Measurements from ENCODE around the gene IQGAP2.

The IQGAP2 gene

GRCh38 chr5:76703707-76704106, 300.6 kb downstream of the IQGAP2 start:
- no peaks in the 10 kb centered on the region for H3K9me3 ChIP-seq (ENCODE audit: control insufficient read depth, low read length)
- peaks cover 17% of the 10 kb centered on the region for H3K4me1 ChIP-seq (ENCODE audit: control insufficient read depth, insufficient read depth, low read length)
- DNase-seq (ENCODE audit: low read depth): no peak
- H3K9ac ChIP-seq (ENCODE audit: low read length): no peak overlapping the region
- no peaks in the 10 kb centered on the region for H3K36me3 ChIP-seq (ENCODE audit: control insufficient read depth, insufficient read depth, low read length, severe bottlenecking)
- no peak overlapping the region for H3K4me3 ChIP-seq (ENCODE audit: low read length)
- H3K27me3 ChIP-seq (replicated peaks; ENCODE audit: control insufficient read depth, insufficient read depth, low read length): peaks cover 14% of the 10 kb centered on the region

- no peaks in the 10 kb centered on the region for H3K36me3 ChIP-seq (ENCODE audit: control insufficient read depth, insufficient read depth, low read length, severe bottlenecking)
- H3K27me3 ChIP-seq (replicated peaks; ENCODE audit: control insufficient read depth, insufficient read depth, low read length): peaks cover 14% of the 10 kb centered on the region
- DNase-seq (ENCODE audit: low read depth): no peak
- no peak overlapping the region for H3K4me3 ChIP-seq (ENCODE audit: low read length)
- H3K9ac ChIP-seq (ENCODE audit: low read length): no peak overlapping the region
- no peaks in the 10 kb centered on the region for H3K9me3 ChIP-seq (ENCODE audit: control insufficient read depth, low read length)
- H3K4me1 ChIP-seq (ENCODE audit: control insufficient read depth, insufficient read depth, low read length): peaks cover 22% of the 10 kb centered on the region
These were observed 301.1 kb downstream of the IQGAP2 start for GRCh38 chr5:76704131-76704663.

GRCh38 chr5:76705574-76705973, 302.5 kb downstream of the IQGAP2 start:
- H3K4me3 ChIP-seq (ENCODE audit: low read length): no peak overlapping the region
- no peaks in the 10 kb centered on the region for H3K9me3 ChIP-seq (ENCODE audit: control insufficient read depth, low read length)
- peaks cover 33% of the 10 kb centered on the region for H3K4me1 ChIP-seq (ENCODE audit: control insufficient read depth, insufficient read depth, low read length)
- no peak overlapping the region for H3K9ac ChIP-seq (ENCODE audit: low read length)
- no peak for DNase-seq (ENCODE audit: low read depth)
- H3K36me3 ChIP-seq (ENCODE audit: control insufficient read depth, insufficient read depth, low read length, severe bottlenecking): no peaks in the 10 kb centered on the region
- peaks cover 14% of the 10 kb centered on the region for H3K27me3 ChIP-seq (replicated peaks; ENCODE audit: control insufficient read depth, insufficient read depth, low read length)

DNA sequence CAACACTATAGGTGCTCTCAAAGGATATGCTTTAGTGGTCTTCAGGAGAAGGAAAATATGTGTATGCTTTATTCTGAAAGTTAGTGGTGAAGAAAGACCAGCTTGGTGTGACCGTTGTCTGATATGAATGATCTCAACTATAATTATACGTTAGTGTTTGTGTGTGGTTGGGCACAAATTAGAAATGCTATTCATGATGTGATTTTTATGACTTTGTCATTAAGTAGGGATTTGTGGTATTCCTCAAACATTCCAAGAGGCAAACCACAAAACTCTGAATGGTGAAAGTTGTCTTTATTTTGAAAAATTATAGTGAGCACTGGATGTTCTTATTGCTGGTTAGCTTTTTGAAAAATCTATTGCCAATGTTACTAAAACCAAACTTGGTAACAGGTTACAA, 306.7 kb downstream of the IQGAP2 start:
- Histone ChIP-seq H3K4me1 (ENCODE audit: control insufficient read depth, insufficient read depth, low read length) (peaks cover 26% of the 10 kb centered on the region), H3K9me3 (ENCODE audit: control insufficient read depth, low read length) (no peaks in the 10 kb centered on the region), H3K9ac (ENCODE audit: low read length) (peak overlapping the region; percentile 9), H3K36me3 (ENCODE audit: control insufficient read depth, insufficient read depth, low read length, severe bottlenecking) (no peaks in the 10 kb centered on the region), H3K27me3 (replicated peaks; ENCODE audit: control insufficient read depth, insufficient read depth, low read length) (peaks cover 14% of the 10 kb centered on the region), H3K4me3 (ENCODE audit: low read length) (no peak overlapping the region)
- DNase-seq (ENCODE audit: low read depth): peak; percentile 71

GRCh38 chr5:76710991-76711390, 307.9 kb downstream of the IQGAP2 start:
- H3K4me1 ChIP-seq (ENCODE audit: control insufficient read depth, insufficient read depth, low read length): peaks cover 28% of the 10 kb centered on the region
- DNase-seq (ENCODE audit: low read depth): no peak
- H3K9ac ChIP-seq (ENCODE audit: low read length): no peak overlapping the region

DNA sequence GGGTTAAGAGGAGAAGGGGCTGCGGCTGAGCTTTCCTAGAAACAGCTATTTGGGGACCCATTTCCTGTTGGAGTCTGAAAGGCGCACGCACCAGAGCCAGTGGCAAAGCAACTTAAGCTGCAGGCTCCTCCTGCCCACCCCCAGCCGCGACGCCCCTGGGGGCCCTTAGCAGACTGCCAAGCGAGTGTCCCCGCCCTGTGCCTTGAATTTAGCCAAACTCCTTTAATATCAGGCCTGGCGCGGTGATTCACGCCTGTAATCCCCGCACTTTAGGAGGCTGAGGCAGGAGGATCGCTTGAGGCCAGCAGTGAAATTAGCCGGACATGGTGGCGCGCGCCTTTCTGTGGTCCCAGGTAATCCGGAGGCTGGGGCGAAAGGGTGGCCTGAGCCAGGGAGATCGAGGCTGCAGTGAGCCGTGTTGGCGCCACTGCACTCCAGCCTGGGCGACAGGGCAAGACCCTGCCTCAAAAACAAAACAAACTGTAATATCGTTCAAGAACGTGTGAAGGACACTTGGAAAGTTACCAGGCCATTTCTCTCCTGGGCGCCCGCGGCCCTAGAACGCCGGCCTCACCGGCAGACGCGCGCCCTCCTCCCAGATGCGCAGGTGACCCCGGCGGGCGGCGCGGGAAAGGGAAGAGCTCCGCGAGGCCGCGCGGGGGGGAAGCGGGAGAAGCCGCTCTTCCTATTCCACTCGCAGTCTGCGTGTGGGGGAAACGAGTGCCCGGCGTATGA, 311.8 kb downstream of the IQGAP2 start:
- peak overlapping the region; percentile 89 for H3K4me3 ChIP-seq (ENCODE audit: low read length)
- H3K9me3 ChIP-seq (ENCODE audit: control insufficient read depth, low read length): no peaks in the 10 kb centered on the region
- H3K36me3 ChIP-seq (ENCODE audit: control insufficient read depth, insufficient read depth, low read length, severe bottlenecking): no peaks in the 10 kb centered on the region
- DNase-seq (ENCODE audit: low read depth): no peak
- H3K4me1 ChIP-seq (ENCODE audit: control insufficient read depth, insufficient read depth, low read length): peaks cover 15% of the 10 kb centered on the region
- H3K9ac ChIP-seq (ENCODE audit: low read length): peak overlapping the region; percentile 88
- no peaks in the 10 kb centered on the region for H3K27me3 ChIP-seq (replicated peaks; ENCODE audit: control insufficient read depth, insufficient read depth, low read length)

More at GRCh38 chr5:76710991-76711390, 307.9 kb downstream of the IQGAP2 start:
- no peaks in the 10 kb centered on the region for H3K9me3 ChIP-seq (ENCODE audit: control insufficient read depth, low read length)
- H3K36me3 ChIP-seq (ENCODE audit: control insufficient read depth, insufficient read depth, low read length, severe bottlenecking): no peaks in the 10 kb centered on the region
- H3K27me3 ChIP-seq (replicated peaks; ENCODE audit: control insufficient read depth, insufficient read depth, low read length): peaks cover 14% of the 10 kb centered on the region
- H3K4me3 ChIP-seq (ENCODE audit: low read length): no peak overlapping the region

- Histone ChIP-seq H3K27me3 (replicated peaks; ENCODE audit: control insufficient read depth, insufficient read depth, low read length) (no peaks in the 10 kb centered on the region), H3K36me3 (ENCODE audit: control insufficient read depth, insufficient read depth, low read length, severe bottlenecking) (no peaks in the 10 kb centered on the region)
These were observed 312.3 kb downstream of the IQGAP2 start for GRCh38 chr5:76715486-76715735.

DNA sequence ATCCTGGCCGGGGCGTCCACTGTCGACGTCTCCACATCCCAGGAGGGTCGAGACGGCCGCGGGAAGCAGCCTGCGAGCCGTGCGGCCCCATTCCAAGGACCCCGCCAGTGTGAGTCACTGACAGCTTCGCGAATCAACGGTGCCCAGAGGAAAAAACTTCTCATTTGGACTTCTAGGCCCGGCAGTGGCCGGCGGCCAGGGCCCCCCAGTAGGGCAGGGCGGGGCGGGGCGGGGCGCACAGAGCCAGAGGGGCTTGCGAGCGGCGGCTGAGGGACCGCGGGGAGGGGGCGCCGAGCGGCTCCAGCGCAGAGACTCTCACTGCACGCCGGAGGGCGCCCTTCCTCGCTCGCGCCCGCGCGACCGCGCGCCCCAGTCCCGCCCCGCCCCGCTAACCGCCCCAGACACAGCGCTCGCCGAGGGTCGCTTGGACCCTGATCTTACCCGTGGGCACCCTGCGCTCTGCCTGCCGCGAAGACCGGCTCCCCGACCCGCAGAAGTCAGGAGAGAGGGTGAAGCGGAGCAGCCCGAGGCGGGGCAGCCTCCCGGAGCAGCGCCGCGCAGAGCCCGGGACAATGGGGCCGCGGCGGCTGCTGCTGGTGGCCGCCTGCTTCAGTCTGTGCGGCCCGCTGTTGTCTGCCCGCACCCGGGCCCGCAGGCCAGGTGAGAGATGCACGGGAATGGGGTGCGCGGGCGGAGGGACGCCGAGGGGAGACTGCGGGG, 312.8 kb downstream of the IQGAP2 start, which contains the start of gene F2R:
Gene F2R, plus strand, starts transcription at position 391 of the 720 bp plus-strand sequence. Its CDS starts 182 bp downstream, at position 573.
- Histone ChIP-seq H3K36me3 (ENCODE audit: control insufficient read depth, insufficient read depth, low read length, severe bottlenecking) (no peaks in the 10 kb centered on the region), H3K4me3 (ENCODE audit: low read length) (peak within 1 kb of the TSS; percentile 89), H3K4me1 (ENCODE audit: control insufficient read depth, insufficient read depth, low read length) (peaks cover 6% of the 10 kb centered on the region), H3K9me3 (ENCODE audit: control insufficient read depth, low read length) (no peaks in the 10 kb centered on the region), H3K27me3 (replicated peaks; ENCODE audit: control insufficient read depth, insufficient read depth, low read length) (no peaks in the 10 kb centered on the region), H3K9ac (ENCODE audit: low read length) (peak within 1 kb of the TSS; percentile 88)
- peak; percentile 80 for DNase-seq (ENCODE audit: low read depth)

More at GRCh38 chr5:76715486-76715735, 312.3 kb downstream of the IQGAP2 start:
- H3K9me3 ChIP-seq (ENCODE audit: control insufficient read depth, low read length): no peaks in the 10 kb centered on the region
- peak overlapping the region; percentile 88 for H3K9ac ChIP-seq (ENCODE audit: low read length)
- DNase-seq (ENCODE audit: low read depth): no peak
- peak overlapping the region; percentile 89 for H3K4me3 ChIP-seq (ENCODE audit: low read length)
- peaks cover 10% of the 10 kb centered on the region for H3K4me1 ChIP-seq (ENCODE audit: control insufficient read depth, insufficient read depth, low read length)

DNA sequence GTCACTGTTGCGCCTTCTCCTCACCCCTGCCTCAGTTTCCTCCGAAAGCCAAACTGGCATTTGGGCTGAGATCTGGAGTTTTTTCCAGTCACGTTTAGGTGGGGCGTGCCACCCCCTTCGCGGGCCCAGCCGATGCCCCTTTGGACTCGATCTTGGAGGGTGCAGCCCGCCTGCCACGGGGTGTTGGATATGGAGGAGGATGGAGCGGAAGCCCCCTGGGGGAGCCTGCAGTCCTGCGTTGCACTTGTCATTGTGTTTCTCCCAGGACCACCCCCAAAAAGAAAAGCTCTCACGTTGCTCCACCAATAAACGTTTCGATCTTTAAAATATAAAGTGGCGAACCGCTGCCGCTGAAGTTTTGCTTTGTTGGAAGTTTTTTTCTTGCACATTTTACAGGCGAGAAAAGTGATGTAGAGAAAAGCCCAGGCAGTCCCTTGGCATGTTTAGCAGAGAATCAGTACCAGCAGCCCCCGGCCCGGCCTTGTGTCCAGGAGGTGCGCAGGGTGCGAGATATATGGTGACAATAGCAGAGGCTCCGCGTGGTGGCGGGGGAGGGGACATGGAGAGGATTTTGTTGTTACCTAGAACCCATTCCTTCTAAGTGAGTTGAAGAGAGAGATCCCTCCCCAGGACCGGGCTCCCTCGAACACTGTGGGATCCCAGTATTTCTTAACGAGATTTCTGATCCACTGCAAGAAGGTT, 313.5 kb downstream of the IQGAP2 start:
- no peaks in the 10 kb centered on the region for H3K36me3 ChIP-seq (ENCODE audit: control insufficient read depth, insufficient read depth, low read length, severe bottlenecking)
- H3K4me3 ChIP-seq (ENCODE audit: low read length): peak overlapping the region; percentile 89
- H3K9ac ChIP-seq (ENCODE audit: low read length): peak overlapping the region; percentile 88
- H3K27me3 ChIP-seq (replicated peaks; ENCODE audit: control insufficient read depth, insufficient read depth, low read length): no peaks in the 10 kb centered on the region
- H3K4me1 ChIP-seq (ENCODE audit: control insufficient read depth, insufficient read depth, low read length): peaks cover 5% of the 10 kb centered on the region
- DNase-seq (ENCODE audit: low read depth): peak; percentile 42
- H3K9me3 ChIP-seq (ENCODE audit: control insufficient read depth, low read length): no peaks in the 10 kb centered on the region

GRCh38 chr5:76717222-76718083, 314.4 kb downstream of the IQGAP2 start:
- Histone ChIP-seq H3K9me3 (ENCODE audit: control insufficient read depth, low read length) (no peaks in the 10 kb centered on the region), H3K4me3 (ENCODE audit: low read length) (peak overlapping the region; percentile 89), H3K4me1 (ENCODE audit: control insufficient read depth, insufficient read depth, low read length) (peaks cover 5% of the 10 kb centered on the region), H3K36me3 (ENCODE audit: control insufficient read depth, insufficient read depth, low read length, severe bottlenecking) (no peaks in the 10 kb centered on the region), H3K9ac (ENCODE audit: low read length) (peak overlapping the region; percentile 88), H3K27me3 (replicated peaks; ENCODE audit: control insufficient read depth, insufficient read depth, low read length) (no peaks in the 10 kb centered on the region)
- DNase-seq (ENCODE audit: low read depth): no peak
